Breast epithelium (tissue), 4 donors: ENCODE measurements around the gene RELCH. TPM values are rescaled to one million over a fixed set of nuclear protein-coding genes. Genes with fewer than 3 reads are reported as not detected.

Experiments used
- DNase-seq, 2 donors: peaks; one replicate each; pipeline ENCODE4 v3.0.0-alpha.2; 2019; ENCODE audit warnings: low spot score in 2 of 2
- H3K27ac ChIP-seq, 2 donors: fragments of 200-600 bp; sonication (generic) in 1 of 2; one replicate each; pipeline ENCODE4 v1.5.1; 2016 to 2019; ENCODE audit warnings: mild to moderate bottlenecking in 1 of 2
- H3K27me3 ChIP-seq, 2 donors: fragments of 200-600 bp; sonication (generic) in 1 of 2; one replicate each; pipeline versions ENCODE4 v1.5.1 to v1.6.0; 2017 to 2019; ENCODE audit warnings: control low read depth in 1 of 2, mild to moderate bottlenecking in 1 of 2
- H3K36me3 ChIP-seq: fragments of 200-600 bp; one replicate; pipeline ENCODE4 v1.5.1; 2019
- H3K4me1 ChIP-seq, 2 donors: fragments of 200-600 bp; sonication (generic); one replicate each; pipeline ENCODE4 v1.5.1; 2016 to 2019; ENCODE audit warnings: control low read depth in 1 of 2
- H3K4me3 ChIP-seq, 3 donors: fragments of 200-600 bp; sonication (generic); 1 replicate in 2 of 3; 2 replicates in 1 of 3; pipeline ENCODE4 v1.5.1; 2016 to 2019; ENCODE audit warnings: mild to moderate bottlenecking in 3 of 3, moderate library complexity in 2 of 3
- H3K9me3 ChIP-seq, 2 donors: fragments of 200-600 bp; sonication (generic) in 1 of 2; one replicate each; pipeline ENCODE4 v1.5.1; 2016 to 2019; ENCODE audit warnings: control low read depth in 1 of 2
- POLR2A ChIP-seq: fragments of 450-650 bp; IDR thresholded peaks from one replicate; pipeline ENCODE4 v1.6.1; 2016; ENCODE audit warnings: antibody characterized with exemption, mild to moderate bottlenecking, moderate library complexity
- POLR2AphosphoS5 ChIP-seq, 3 donors: sonication (generic); formaldehyde crosslinking; IDR thresholded peaks; one replicate each; pipeline ENCODE4 v1.6.1; 2017; ENCODE audit warnings: antibody characterized with exemption in 3 of 3
- intact Hi-C: fragments of 100-400 bp; cut with DNase I; formaldehyde crosslinking; loops from one replicate; pipeline ENCODE4 v1.15.1; 2023; ENCODE audit warnings: low total_unique reads
- total RNA-seq, 3 donors: library from RNA; depleted of rRNA; stranded (reverse); fragments of >200 nt; gene quantifications; one replicate each; pipeline ENCODE4 v1.1.0, GENCODE V29; 2016
- TF ChIP-seq, protein P1 (sequence below), 3 donors: fragments of 450-650 bp; IDR thresholded peaks; one replicate each; pipeline ENCODE4 v1.5.1; 2016 to 2017; ENCODE audit warnings: antibody characterized with exemption in 3 of 3, mild to moderate bottlenecking in 3 of 3, moderate library complexity in 3 of 3

Gene RELCH
- total RNA-seq, 3 donors from 2014 or later: 33.0 to 69.4 (median 45.9) TPM

DNA sequence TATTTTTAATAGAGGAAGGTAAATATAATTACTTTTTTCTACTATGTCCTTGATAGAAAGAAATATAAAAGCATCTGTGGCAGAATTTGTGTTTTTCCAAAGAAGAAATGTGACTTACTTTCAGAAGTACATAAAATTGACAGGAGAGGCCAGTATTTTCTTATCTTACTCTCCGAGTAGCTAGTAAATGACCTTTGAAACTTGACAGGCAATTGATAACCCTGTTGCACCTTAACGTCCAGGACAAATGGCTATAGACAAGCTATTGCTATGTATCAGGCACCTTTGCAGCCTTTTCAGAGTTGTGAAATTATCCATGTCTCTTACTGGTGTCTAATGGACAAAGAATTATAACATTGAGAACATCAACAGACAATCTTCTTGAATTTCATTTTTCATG lies 75.0 kb downstream of the RELCH start:
- DNase-seq: no peak
- no peak overlapping the region for H3K4me3 ChIP-seq
- H3K36me3 ChIP-seq: peaks cover 3% of the 10 kb centered on the region
- H3K9me3 ChIP-seq: no peaks in the 10 kb centered on the region
- no peak overlapping the region for H3K27ac ChIP-seq
- H3K27me3 ChIP-seq: no peaks in the 10 kb centered on the region
- intact Hi-C loops: no loop called here
- TF ChIP-seq POLR2AphosphoS5 (IDR thresholded peaks at IDR 0.05): no peak
- TF ChIP-seq POLR2A: no peak
- TF ChIP-seq, protein P1, sequence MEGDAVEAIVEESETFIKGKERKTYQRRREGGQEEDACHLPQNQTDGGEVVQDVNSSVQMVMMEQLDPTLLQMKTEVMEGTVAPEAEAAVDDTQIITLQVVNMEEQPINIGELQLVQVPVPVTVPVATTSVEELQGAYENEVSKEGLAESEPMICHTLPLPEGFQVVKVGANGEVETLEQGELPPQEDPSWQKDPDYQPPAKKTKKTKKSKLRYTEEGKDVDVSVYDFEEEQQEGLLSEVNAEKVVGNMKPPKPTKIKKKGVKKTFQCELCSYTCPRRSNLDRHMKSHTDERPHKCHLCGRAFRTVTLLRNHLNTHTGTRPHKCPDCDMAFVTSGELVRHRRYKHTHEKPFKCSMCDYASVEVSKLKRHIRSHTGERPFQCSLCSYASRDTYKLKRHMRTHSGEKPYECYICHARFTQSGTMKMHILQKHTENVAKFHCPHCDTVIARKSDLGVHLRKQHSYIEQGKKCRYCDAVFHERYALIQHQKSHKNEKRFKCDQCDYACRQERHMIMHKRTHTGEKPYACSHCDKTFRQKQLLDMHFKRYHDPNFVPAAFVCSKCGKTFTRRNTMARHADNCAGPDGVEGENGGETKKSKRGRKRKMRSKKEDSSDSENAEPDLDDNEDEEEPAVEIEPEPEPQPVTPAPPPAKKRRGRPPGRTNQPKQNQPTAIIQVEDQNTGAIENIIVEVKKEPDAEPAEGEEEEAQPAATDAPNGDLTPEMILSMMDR (IDR thresholded peaks at IDR 0.05): no peak
- no peaks in the 10 kb centered on the region for H3K4me1 ChIP-seq

DNA sequence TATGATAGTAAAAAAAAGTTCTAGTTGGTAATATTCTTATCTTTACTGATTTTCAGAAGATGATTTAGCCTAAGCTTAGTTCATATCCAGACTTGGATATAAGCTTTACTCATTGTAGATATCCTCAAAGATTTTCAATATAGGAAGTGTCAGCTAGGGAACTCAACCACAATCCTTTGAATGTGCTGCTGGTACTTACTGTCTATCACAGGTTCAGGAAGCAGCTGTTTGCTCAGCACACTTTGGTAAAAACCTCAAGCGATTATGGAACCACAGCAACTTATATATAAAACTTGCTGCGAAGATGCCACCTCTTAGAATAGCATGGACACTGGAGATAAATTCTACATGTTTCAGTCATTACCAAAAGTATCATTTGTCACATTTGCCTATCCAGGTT lies 77.9 kb downstream of the RELCH start:
- intact Hi-C loops: no loop called here
- Histone ChIP-seq H3K36me3 (peaks cover 4% of the 10 kb centered on the region), H3K4me3 (no peak overlapping the region), H3K4me1 (no peaks in the 10 kb centered on the region), H3K27me3 (no peaks in the 10 kb centered on the region), H3K27ac (no peak overlapping the region), H3K9me3 (no peaks in the 10 kb centered on the region)
- no peak for DNase-seq
- TF ChIP-seq POLR2AphosphoS5 (IDR thresholded peaks at IDR 0.05) (no peak), POLR2A (no peak)
- TF ChIP-seq, protein P1 (IDR thresholded peaks at IDR 0.05): no peak

DNA sequence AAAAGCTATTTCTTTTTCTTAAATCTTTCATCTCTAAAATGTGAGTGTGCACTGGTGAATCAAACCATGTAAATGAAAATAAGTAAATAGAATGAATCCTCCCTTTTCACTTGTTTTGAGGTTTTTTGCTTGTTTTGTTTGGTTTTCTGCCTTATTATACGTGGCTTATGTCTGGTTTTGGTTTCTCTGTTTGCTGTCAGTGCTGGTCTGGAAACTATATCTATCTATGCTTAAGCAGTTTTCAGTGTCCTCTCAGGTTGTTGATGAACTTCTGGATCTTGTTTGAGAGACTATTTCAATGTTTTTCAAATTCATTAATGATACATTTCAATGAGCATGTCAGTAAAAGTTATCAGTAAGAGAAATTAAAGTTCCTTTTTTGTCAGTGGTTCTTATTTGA lies 90.0 kb downstream of the RELCH start:
- no peak overlapping the region for H3K4me3 ChIP-seq
- H3K27ac ChIP-seq: no peak overlapping the region
- H3K36me3 ChIP-seq: peaks cover 3% of the 10 kb centered on the region
- intact Hi-C loops: no loop called here
- no peak for DNase-seq
- H3K4me1 ChIP-seq: no peaks in the 10 kb centered on the region
- TF ChIP-seq, protein P1 (IDR thresholded peaks at IDR 0.05): no peak
- no peak for TF ChIP-seq POLR2A
- no peaks in the 10 kb centered on the region for H3K27me3 ChIP-seq
- no peaks in the 10 kb centered on the region for H3K9me3 ChIP-seq

DNA sequence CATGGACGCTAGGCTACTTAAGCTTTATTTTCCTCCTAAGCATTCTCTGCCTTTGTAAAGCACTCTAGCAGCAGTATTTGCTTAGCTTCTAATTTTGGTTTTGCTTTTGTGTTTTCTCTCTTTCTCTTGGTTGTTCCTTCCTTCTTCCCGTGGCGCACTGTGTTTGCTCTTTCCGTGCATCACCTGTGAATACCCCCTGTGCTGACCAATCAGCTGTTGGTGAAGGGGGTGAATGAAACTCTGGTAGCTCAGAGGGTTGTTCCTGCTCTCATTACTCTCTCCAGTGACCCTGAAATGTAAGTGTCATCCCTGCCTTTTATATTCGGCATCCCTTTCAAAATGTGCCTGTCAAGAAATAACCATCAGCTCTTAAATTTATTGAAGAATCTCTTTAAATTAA lies 92.5 kb downstream of the RELCH start:
- Histone ChIP-seq H3K4me3 (no peak overlapping the region), H3K27me3 (no peaks in the 10 kb centered on the region), H3K27ac (no peak overlapping the region), H3K9me3 (no peaks in the 10 kb centered on the region), H3K4me1 (no peaks in the 10 kb centered on the region), H3K36me3 (peaks cover 3% of the 10 kb centered on the region)
- intact Hi-C loops: no loop called here
- no peak for TF ChIP-seq POLR2AphosphoS5 (IDR thresholded peaks at IDR 0.05)
- TF ChIP-seq POLR2A: no peak
- TF ChIP-seq, protein P1 (IDR thresholded peaks at IDR 0.05): no peak
- no peak for DNase-seq

DNA sequence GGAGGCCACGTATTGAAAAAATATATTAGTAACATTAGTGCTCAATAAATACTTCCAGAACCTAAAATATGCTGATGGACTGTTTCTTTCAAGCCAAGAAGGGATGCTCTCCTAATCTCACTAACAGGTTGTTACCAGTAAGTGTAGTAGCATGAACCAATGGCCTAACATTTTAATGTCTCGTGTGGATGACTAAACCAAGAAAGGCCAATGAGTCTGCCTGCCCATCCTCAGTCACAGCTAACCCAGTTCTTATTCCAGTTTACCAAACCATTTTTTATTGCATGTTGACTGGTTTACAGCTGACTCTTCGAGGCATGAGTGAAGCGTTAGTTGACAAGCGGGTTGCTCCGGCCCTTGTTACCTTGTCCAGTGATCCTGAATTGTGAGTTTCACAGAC lies 93.0 kb downstream of the RELCH start:
- intact Hi-C loops: no loop called here
- DNase-seq: no peak
- H3K4me1 ChIP-seq: no peaks in the 10 kb centered on the region
- no peak overlapping the region for H3K4me3 ChIP-seq
- TF ChIP-seq POLR2A (no peak), POLR2AphosphoS5 (IDR thresholded peaks at IDR 0.05) (no peak)
- TF ChIP-seq, protein P1 (IDR thresholded peaks at IDR 0.05): no peak
- H3K9me3 ChIP-seq: no peaks in the 10 kb centered on the region
- H3K36me3 ChIP-seq: peaks cover 3% of the 10 kb centered on the region
- H3K27ac ChIP-seq: no peak overlapping the region
- no peaks in the 10 kb centered on the region for H3K27me3 ChIP-seq
